H1 (cell line): Measurements from ENCODE around the gene TSC2. TPM values are rescaled to one million over a fixed set of nuclear protein-coding genes. Genes with fewer than 3 reads are reported as not detected.

Experiments used
- ATF3 ChIP-seq: IDR thresholded peaks from 2 replicates; pipeline ENCODE4 v1.6.1; 2011; ENCODE audit warnings: low read depth, mild to moderate bottlenecking, low read length; ENCODE audit not compliant: insufficient read depth
- CHD2 ChIP-seq: IDR thresholded peaks from 2 replicates; pipeline ENCODE4 v1.6.1; 2012; ENCODE audit warnings: low read length, improper control_type of control experiment
- HDAC2 ChIP-seq, 2 experiments: fragments of 300-600 bp in 1 of 2; sonication (generic) in 1 of 2; IDR thresholded peaks; 2 replicates each; pipeline ENCODE4 v1.6.1; 2011 to 2012; ENCODE audit warnings: low read depth in 2 of 2, low read length in 2 of 2, mild to moderate bottlenecking in 2 of 2, moderate library complexity in 2 of 2, borderline replicate concordance in 1 of 2, inconsistent platforms in 1 of 2
- KDM1A ChIP-seq: fragments of 200-600, 300-600 bp; sonication (generic); IDR thresholded peaks from 2 replicates; pipeline ENCODE4 v1.7.1; 2016; ENCODE audit warnings: mild to moderate bottlenecking, low read length, borderline replicate concordance
- RAD21 ChIP-seq, 2 experiments: IDR thresholded peaks in 1 of 2; conservative IDR thresholded peaks in 1 of 2; 2 replicates each; pipeline ENCODE4 v1.6.1; 2011; ENCODE audit warnings: low read depth in 2 of 2, low read length in 2 of 2, improper control_type of control experiment in 1 of 2, inconsistent platforms in 1 of 2, mild to moderate bottlenecking in 1 of 2, moderate library complexity in 1 of 2
- SIRT6 ChIP-seq: IDR thresholded peaks from one replicate; pipeline ENCODE4 v1.7.1; 2012; ENCODE audit warnings: low read length, inconsistent platforms
- TAF1 ChIP-seq: IDR thresholded peaks from 2 replicates; pipeline ENCODE4 v1.6.1; 2011; ENCODE audit warnings: mild to moderate bottlenecking, low read depth, low read length
- polyA plus RNA-seq, 7 experiments: library from polyadenylated mRNA; depleted of rRNA in 3 of 7; stranded (reverse) in 5 of 7; unstranded in 2 of 7; fragments of >200 nt in 5 of 7; fragments of 200-250 nt in 2 of 7; gene quantifications; 1 replicate in 5 of 7; 2 replicates in 1 of 7; 4 replicates in 1 of 7; pipeline versions ENCODE4 v1.2.1 to v1.2.3, GENCODE V29; 2011 to 2013; ENCODE audit warnings: missing spikeins in 2 of 7, mixed read lengths in 2 of 7
- total RNA-seq: library from RNA; stranded (reverse); fragmentation: NEBNext Ultra II Directional; extraction: Animal tissue kit (Norgen Biotek cat#: 25700); gene quantifications from 2 replicates; pipeline ENCODE4 v1.2.1, GENCODE V29; 2021

TSC2 gene
- total and polyA plus RNA-seq, 2 of the 8 experiments (the other 6 are each of a cell fraction or from before 2014, with no cell fraction given), result 65.9 to 96.6 TPM

- TF ChIP-seq HDAC2 (IDR thresholded peaks at IDR 0.05; ENCODE audit: borderline replicate concordance in 1 of 2, low read depth in 2 of 2, low read length in 2 of 2), result no peak
- TF ChIP-seq KDM1A, result no peak
- no peak for TF ChIP-seq ATF3
- no peak for TF ChIP-seq SIRT6
- no peak for TF ChIP-seq RAD21 (IDR thresholded peaks at IDR 0.05 in 1 of 2, conservative IDR thresholded peaks at IDR 0.05 in 1 of 2; ENCODE audit: low read depth in 2 of 2, low read length in 2 of 2)
- no peak for TF ChIP-seq TAF1
- TF ChIP-seq CHD2, result no peak
Measured at GRCh38 chr16:2037115-2037514, 10.7 kb upstream of the TSC2 start (continued).
